Stimulated activated CD8-positive, alpha-beta memory T cell treated with anti-CD3 and anti-CD28 coated beads, Interleukin-2, amount 100 ng/mL, for 48 hours (primary cell): ENCODE data around the gene EFNB2.

Experiments used
- DNase-seq, 2 donors: peaks; one replicate each; pipeline ENCODE4 v3.0.0-alpha.2; 2020; ENCODE audit warnings: low read depth in 2 of 2

EFNB2 gene

GRCh38 chr13:106525865-106526264, 9.6 kb downstream of the EFNB2 start:
- no peak for DNase-seq

GRCh38 chr13:106524108-106524507, 11.4 kb downstream of the EFNB2 start:
- DNase-seq: no peak

- DNase-seq: no peak
Measured at GRCh38 chr13:106523576-106523975, 11.9 kb downstream of the EFNB2 start.

GRCh38 chr13:106522898-106523525, 12.4 kb downstream of the EFNB2 start:
- no peak for DNase-seq

GRCh38 chr13:106522112-106522705, 13.3 kb downstream of the EFNB2 start:
- DNase-seq: no peak

- DNase-seq: no peak
Measured at GRCh38 chr13:106521095-106521799, 14.2 kb downstream of the EFNB2 start.

GRCh38 chr13:106520251-106521054, 15.0 kb downstream of the EFNB2 start:
- no peak for DNase-seq

- no peak for DNase-seq
Measured at GRCh38 chr13:106518512-106518911, 16.9 kb downstream of the EFNB2 start.

GRCh38 chr13:106517109-106517847, 18.2 kb downstream of the EFNB2 start:
- no peak for DNase-seq

GRCh38 chr13:106515635-106516254, 19.7 kb downstream of the EFNB2 start:
- DNase-seq: no peak

- no peak for DNase-seq
Measured at GRCh38 chr13:106514928-106515634, 20.4 kb downstream of the EFNB2 start.

GRCh38 chr13:106513025-106513983, 22.2 kb downstream of the EFNB2 start:
- no peak for DNase-seq

- DNase-seq: no peak
Measured at GRCh38 chr13:106507560-106508274, 27.7 kb downstream of the EFNB2 start.

GRCh38 chr13:106506286-106506685, 29.2 kb downstream of the EFNB2 start:
- DNase-seq: no peak

GRCh38 chr13:106505732-106506131, 29.7 kb downstream of the EFNB2 start:
- no peak for DNase-seq

- no peak for DNase-seq
Measured at GRCh38 chr13:106505295-106505694, 30.2 kb downstream of the EFNB2 start.

GRCh38 chr13:106503730-106504453, 31.6 kb downstream of the EFNB2 start:
- no peak for DNase-seq

GRCh38 chr13:106503272-106503671, 32.2 kb downstream of the EFNB2 start:
- DNase-seq: no peak
